ENCODE measurements around the gene SUSD4.

SUSD4 gene

DNA sequence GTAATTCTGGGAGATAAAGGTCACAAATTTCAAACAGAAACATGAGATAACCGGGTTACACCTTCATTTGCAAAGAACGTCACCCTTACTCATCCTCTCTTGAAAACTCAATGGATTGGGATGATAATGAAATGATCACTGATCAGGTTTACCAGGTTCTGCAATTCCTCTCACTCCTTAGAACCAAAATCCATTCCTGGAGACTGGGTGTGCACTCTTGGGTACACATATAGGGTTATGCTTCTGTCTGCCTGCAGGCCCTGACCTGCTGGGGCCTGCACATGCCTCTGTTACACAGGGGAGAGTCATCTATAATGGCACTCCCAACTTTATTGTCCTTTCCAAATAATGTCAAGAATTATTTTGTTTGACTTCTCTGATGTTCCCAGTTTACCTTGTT, 8.3 kb downstream of the SUSD4 start:
- DNase-seq: no peak

- no peak for DNase-seq
These were observed 10.0 kb downstream of the SUSD4 start for GRCh38 chr1:223353939-223354338.

GRCh38 chr1:223352944-223353343, 11.0 kb downstream of the SUSD4 start:
- DNase-seq: no peak

DNA sequence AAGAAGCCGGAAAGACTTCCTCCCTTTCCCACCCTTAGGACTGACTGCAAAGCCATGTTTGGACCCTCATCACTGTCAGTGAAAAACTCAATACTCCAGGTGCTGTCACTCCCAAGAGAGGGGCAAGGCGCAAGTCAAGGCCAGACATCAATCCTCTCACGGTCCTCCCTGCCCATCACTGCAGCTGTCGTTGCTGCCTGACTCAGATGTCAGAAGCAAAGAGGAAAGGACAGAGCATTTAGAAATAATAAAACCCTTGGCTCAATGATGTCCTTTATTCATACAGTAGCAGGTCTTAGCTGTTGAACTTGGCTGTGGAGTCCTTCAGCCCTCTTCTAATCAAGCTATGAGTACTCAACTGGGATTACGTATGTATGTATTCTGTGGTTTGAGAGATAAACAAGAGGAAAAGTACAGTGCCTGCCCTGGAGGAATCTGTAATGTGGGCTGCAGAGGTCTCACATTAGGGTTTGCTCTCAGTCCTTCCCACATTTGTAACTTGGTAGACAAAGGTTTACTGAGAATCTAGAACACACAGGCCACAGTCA, 13.5 kb downstream of the SUSD4 start:
- DNase-seq: no peak

GRCh38 chr1:223349241-223349640, 14.7 kb downstream of the SUSD4 start:
- DNase-seq: no peak

DNA sequence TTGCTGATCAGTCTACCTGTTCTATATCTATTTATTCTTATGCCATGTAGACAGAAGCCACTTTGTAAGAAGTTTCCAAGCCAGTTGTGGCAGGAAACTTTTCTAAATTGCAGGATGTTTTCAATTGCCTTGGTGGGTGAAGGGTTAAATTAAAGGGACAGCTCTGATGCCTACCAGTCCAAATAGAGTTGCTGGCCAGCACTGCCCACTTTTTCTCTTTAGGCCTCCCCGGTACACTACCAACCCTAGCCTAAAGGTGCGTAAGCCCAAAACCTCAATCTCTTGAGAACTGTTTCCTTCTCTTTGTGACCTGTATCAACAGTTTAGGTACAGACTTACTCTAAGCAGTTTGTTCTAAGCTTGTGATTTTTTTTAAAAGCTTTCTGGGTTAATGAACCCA, 15.5 kb downstream of the SUSD4 start:
- DNase-seq: no peak

GRCh38 chr1:223347583-223347982, 16.4 kb downstream of the SUSD4 start:
- no peak for DNase-seq

DNA sequence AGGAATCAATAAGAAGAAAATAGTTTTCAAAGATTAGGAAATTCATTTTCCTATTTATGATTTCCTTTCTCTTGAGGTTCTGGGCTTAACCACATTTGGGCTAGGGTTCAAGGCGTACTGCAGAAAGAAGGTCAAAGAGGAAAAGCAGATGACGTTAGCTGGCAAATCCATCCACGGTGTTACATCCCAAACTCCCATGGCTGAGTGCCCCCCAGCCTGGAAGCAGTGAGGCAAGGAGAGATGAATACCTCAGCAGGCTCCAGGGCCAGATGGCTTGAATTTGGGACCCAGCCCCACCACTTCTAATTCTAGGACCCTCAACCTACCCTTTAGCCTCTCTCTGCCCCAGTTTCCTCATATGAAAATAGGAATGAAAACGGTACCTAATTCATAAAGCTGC, 17.7 kb downstream of the SUSD4 start:
- no peak for DNase-seq

DNA sequence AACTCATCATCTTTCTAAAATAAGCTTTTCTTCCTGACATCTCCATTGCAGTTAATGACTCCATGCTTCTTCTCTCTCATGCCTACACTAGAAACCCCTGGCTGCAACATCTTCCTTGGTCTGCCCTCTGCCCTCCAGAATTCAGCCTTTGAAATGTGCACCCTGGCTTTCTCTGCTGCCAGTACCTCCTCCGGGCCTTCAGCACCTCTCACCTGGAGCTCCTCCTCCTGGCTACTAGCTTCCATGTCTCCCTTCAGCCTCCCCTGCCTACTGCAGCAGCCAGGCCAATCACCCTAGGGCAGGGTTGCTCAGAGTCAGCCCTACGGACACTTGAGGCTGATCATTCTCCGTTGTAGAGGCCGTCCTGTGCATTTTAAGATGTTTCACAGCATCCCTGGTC, 18.3 kb downstream of the SUSD4 start:
- no peak for DNase-seq

- DNase-seq: no peak
These were observed 19.5 kb downstream of the SUSD4 start for GRCh38 chr1:223344491-223344890.

DNA sequence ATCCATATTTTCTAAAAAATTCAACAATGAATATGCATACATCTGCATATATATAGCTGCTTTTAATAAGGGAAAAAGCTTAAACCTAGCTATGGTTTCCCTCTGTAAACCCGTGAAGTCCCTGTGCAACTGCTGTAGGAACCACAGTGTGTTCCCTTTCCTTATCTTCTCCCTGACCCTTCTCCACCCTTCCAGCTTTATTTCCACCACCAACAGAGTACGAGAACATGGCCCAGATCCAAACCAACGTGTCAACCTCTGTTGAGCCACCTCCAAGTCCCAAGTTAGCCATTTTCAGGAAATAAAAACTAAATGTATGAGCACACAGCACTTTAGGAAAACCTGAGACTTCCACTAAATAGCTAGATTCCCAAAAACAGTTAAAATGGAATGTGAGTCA, 20.3 kb downstream of the SUSD4 start:
- no peak for DNase-seq

DNA sequence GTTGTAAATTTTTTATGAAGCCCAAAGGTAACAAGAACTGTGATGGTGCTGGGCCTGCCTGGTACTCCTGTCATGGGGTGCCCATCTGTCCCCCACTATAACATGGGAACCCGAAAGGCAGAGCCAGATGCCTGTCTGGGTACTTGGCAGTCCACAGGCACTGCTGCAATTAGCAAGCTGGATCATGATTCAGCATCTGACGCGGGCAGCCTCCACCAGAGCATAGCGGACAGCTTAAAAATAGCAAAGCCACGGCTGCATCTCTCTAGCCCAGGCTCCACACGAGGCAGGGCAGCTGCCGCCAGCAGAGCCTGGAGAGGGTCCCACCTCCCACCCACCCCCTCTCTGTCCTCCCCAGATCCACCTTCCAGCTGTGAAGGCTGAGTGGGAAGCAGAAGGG, 22.9 kb downstream of the SUSD4 start:
- DNase-seq: no peak

- DNase-seq: no peak
These were observed 23.3 kb downstream of the SUSD4 start for GRCh38 chr1:223340637-223341036.

- no peak for DNase-seq
These were observed 24.1 kb downstream of the SUSD4 start for GRCh38 chr1:223339861-223340260.

GRCh38 chr1:223338811-223339746, 24.9 kb downstream of the SUSD4 start:
- no peak for DNase-seq

- DNase-seq: peak; percentile 24
These were observed 26.7 kb downstream of the SUSD4 start for GRCh38 chr1:223337174-223337869.

- no peak for DNase-seq
These were observed 29.8 kb downstream of the SUSD4 start for GRCh38 chr1:223334156-223334555.

- no peak for DNase-seq
These were observed 31.0 kb downstream of the SUSD4 start for GRCh38 chr1:223332997-223333396.

DNA sequence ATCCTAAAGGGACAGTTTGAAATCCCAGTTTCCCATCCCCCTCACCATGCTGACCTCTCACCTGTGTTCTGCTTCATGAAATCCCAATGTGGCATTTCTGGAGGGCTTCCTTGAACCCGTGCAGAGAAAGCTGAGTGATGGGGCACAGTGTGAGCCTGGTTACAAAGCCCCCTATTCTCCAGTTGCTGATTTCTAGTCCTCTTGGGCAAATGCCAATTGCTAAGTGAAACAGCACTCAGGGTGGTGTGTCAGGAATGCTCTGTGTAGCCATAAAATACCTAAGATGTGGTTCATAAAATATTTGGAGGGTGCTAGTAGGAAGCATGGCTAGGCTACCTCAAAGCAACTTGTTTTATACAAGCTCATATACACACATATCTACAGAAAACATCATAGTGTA, 32.0 kb downstream of the SUSD4 start:
- no peak for DNase-seq

- DNase-seq: no peak
These were observed 32.7 kb downstream of the SUSD4 start for GRCh38 chr1:223331301-223331700.

DNA sequence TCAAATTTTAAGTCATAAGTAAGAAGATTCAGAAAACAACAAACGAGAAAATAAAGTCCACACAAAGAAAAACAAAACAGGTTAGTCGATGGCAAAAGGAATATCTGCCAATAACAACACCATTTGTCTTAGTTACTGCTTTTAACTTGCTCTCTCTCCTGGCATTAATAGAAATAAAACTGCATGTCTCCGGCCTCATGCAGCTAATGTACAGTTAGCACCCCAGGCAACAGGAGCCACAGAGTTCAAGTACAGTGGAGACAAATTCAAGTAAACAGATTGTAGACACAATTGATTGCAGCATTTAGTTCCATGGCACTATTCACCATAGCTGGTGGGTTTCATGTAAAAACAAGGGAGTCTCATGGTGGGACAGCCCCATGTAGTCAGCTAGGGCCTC, 33.5 kb downstream of the SUSD4 start:
- DNase-seq: no peak

DNA sequence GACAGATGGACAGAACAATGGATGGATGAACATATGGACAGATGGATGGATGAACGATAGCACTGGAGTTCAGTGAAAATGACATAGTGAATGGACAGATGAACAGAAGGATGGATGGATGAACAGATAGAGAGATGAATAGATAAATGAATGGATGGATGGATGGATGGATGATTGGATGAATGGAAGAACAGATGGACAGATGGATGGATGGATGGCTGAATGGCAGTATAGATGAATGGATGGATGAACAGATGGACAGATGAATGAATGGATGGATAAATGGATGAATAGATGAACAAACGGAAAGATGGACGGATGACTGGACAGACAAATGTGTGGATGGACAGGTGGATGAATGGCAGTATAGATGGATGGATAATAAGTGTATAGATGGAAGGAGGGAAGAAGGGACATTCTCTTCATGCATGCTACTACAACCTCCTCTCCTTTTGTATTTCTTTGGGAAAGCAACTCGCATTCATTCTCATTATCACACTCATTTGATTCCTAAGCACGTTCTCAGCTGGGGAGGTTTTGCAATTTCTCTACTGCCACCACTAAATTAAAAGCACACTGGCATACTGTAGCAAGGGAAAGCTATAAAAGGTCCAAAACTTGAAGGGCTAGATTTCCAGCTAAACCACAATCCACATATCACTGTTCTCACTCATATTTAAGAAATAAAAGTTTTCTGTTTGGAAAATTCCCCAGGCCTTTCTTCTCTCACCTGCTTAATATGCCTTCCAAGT, 34.1 kb downstream of the SUSD4 start:
- no peak for DNase-seq

- DNase-seq: no peak
These were observed 34.7 kb downstream of the SUSD4 start for GRCh38 chr1:223329252-223329651.
